GM18508 (cell line): ENCODE data around the gene FAM89B.
"Not testable (repeated sequence)": the region's sequence is repeated elsewhere in the genome, so short reads cannot be mapped to it uniquely, and the experiment has no call there.

Experiments
- ATAC-seq: cut with Tn5 transposase; IDR thresholded peaks from one replicate; pipeline ENCODE4 v1.9.1; 2021; ENCODE audit warnings: moderate number of reproducible peaks; ENCODE audit not compliant: insufficient read depth, unreplicated experiment

FAM89B gene

GRCh38 chr11:65556470-65557279 lies 15.7 kb upstream of the FAM89B start:
- ATAC-seq, result no peak

- no peak for ATAC-seq
These were observed 14.9 kb upstream of the FAM89B start for GRCh38 chr11:65557280-65558001.

GRCh38 chr11:65558002-65558929 lies 14.1 kb upstream of the FAM89B start, which contains the start of gene LTBP3:
LTBP3 (minus strand) TSS chr11:65558359; CDS start chr11:65557959, 400 bp downstream.
- no peak for ATAC-seq

- ATAC-seq, result no peak
These were observed 13.3 kb upstream of the FAM89B start for GRCh38 chr11:65558930-65559509.

- no peak for ATAC-seq
These were observed 12.8 kb upstream of the FAM89B start for GRCh38 chr11:65559535-65559934.

- ATAC-seq, result no peak
These were observed 12.3 kb upstream of the FAM89B start for GRCh38 chr11:65559951-65560537.

- no peak for ATAC-seq
These were observed 11.6 kb upstream of the FAM89B start for GRCh38 chr11:65560555-65561418.

- no peak for ATAC-seq
These were observed 10.3 kb upstream of the FAM89B start for GRCh38 chr11:65562020-65562419.

GRCh38 chr11:65562788-65563187 lies 9.6 kb upstream of the FAM89B start:
- no peak for ATAC-seq

- ATAC-seq, result no peak
These were observed 8.7 kb upstream of the FAM89B start for GRCh38 chr11:65563601-65564000.

- not testable (repeated sequence) for ATAC-seq
These were observed 7.3 kb upstream of the FAM89B start for GRCh38 chr11:65564879-65565559.

GRCh38 chr11:65565624-65566453 lies 6.5 kb upstream of the FAM89B start:
- ATAC-seq, result no peak

GRCh38 chr11:65569164-65569972 lies 3.0 kb upstream of the FAM89B start:
- ATAC-seq, result no peak

GRCh38 chr11:65569973-65570918 lies 2.1 kb upstream of the FAM89B start, which contains the start of gene ZNRD2:
ZNRD2 (plus strand) TSS chr11:65570477; CDS start chr11:65570492, 15 bp downstream.
- ATAC-seq, result peak; percentile 41

- ATAC-seq, result no peak
These were observed 918 bp upstream of the FAM89B start for GRCh38 chr11:65571420-65571819.
